Stomach (tissue), 4 donors: ENCODE measurements around the gene ATG7.

Experiments used
- EP300 ChIP-seq: sonication (generic); formaldehyde crosslinking; IDR thresholded peaks from one replicate; pipeline ENCODE4 v1.6.1; 2017; ENCODE audit warnings: antibody characterized with exemption
- POLR2A ChIP-seq, 4 donors: fragments of 450-650 bp; IDR thresholded peaks; one replicate each; pipeline ENCODE4 v1.6.1; 2016; ENCODE audit warnings: antibody characterized with exemption in 4 of 4, control low read depth in 2 of 4, mild to moderate bottlenecking in 1 of 4, moderate library complexity in 1 of 4
- TF ChIP-seq, protein P1 (sequence below), 7 experiments: fragments of 450-650 bp in 4 of 7; fragments of 200-600 bp in 3 of 7; sonication (generic) in 3 of 7; IDR thresholded peaks; one replicate each; pipeline ENCODE4 v1.5.1; 2016 to 2019; ENCODE audit warnings: antibody characterized with exemption in 7 of 7, control low read depth in 2 of 7, mild to moderate bottlenecking in 1 of 7

DNA sequence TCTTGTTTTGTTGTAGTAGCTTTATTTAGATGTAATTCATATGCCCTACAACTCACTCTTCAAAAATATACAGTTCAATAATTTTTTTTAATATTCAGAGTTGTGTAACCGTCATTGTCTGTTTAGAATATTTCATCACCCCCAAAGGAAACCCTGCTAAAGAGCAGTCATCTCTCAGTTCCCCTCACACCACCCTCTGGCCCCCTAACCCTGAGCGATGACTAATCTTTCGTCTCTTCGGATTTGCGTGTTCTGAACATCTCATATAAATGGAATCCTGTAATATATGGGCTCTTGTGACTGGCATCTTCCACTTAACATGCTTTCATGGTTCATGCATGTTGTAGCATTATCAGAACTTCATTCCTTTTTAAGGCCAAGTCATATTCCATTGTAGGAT, 183.8 kb downstream of the ATG7 start:
- TF ChIP-seq, protein P1, sequence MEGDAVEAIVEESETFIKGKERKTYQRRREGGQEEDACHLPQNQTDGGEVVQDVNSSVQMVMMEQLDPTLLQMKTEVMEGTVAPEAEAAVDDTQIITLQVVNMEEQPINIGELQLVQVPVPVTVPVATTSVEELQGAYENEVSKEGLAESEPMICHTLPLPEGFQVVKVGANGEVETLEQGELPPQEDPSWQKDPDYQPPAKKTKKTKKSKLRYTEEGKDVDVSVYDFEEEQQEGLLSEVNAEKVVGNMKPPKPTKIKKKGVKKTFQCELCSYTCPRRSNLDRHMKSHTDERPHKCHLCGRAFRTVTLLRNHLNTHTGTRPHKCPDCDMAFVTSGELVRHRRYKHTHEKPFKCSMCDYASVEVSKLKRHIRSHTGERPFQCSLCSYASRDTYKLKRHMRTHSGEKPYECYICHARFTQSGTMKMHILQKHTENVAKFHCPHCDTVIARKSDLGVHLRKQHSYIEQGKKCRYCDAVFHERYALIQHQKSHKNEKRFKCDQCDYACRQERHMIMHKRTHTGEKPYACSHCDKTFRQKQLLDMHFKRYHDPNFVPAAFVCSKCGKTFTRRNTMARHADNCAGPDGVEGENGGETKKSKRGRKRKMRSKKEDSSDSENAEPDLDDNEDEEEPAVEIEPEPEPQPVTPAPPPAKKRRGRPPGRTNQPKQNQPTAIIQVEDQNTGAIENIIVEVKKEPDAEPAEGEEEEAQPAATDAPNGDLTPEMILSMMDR (IDR thresholded peaks at IDR 0.05), result no peak
- TF ChIP-seq POLR2A (IDR thresholded peaks at IDR 0.05) (no peak), EP300 (no peak)
